ENCODE data around the gene ENGASE.

The ENGASE gene

GRCh38 chr17:79085154-79085920 lies 10.7 kb downstream of the ENGASE start:
- no peak for DNase-seq (ENCODE audit: low read depth)
- H3K4me3 ChIP-seq (ENCODE audit: low read depth, low read length): no peak overlapping the region
- no peak for TF ChIP-seq CTCF (IDR thresholded peaks at IDR 0.05; ENCODE audit: insufficient read depth, low read depth, low read length, missing control alignments)

- no peak for TF ChIP-seq CTCF (IDR thresholded peaks at IDR 0.05; ENCODE audit: insufficient read depth, low read depth, low read length, missing control alignments)
- DNase-seq (ENCODE audit: low read depth): no peak
Observed at GRCh38 chr17:79085921-79086551, 11.4 kb downstream of the ENGASE start.

GRCh38 chr17:79086609-79087427 lies 12.2 kb downstream of the ENGASE start:
- DNase-seq (ENCODE audit: low read depth): no peak
- TF ChIP-seq CTCF (IDR thresholded peaks at IDR 0.05; ENCODE audit: insufficient read depth, low read depth, low read length, missing control alignments): no peak
- H3K4me3 ChIP-seq (ENCODE audit: low read depth, low read length): no peak overlapping the region

More at GRCh38 chr17:79085921-79086551, 11.4 kb downstream of the ENGASE start:
- no peak overlapping the region for H3K4me3 ChIP-seq (ENCODE audit: low read depth, low read length)

- DNase-seq (ENCODE audit: low read depth): peak; percentile 62
- no peak overlapping the region for H3K4me3 ChIP-seq (ENCODE audit: low read depth, low read length)
- peak; percentile 89 for TF ChIP-seq CTCF (IDR thresholded peaks at IDR 0.05; ENCODE audit: insufficient read depth, low read depth, low read length, missing control alignments)
Observed at GRCh38 chr17:79087428-79088143, 13.0 kb downstream of the ENGASE start.

- DNase-seq (ENCODE audit: low read depth): no peak
- H3K4me3 ChIP-seq (ENCODE audit: low read depth, low read length): no peak overlapping the region
- TF ChIP-seq CTCF (IDR thresholded peaks at IDR 0.05; ENCODE audit: insufficient read depth, low read depth, low read length, missing control alignments): no peak
Observed at GRCh38 chr17:79088247-79088996, 13.8 kb downstream of the ENGASE start.

GRCh38 chr17:79088997-79089328 lies 14.3 kb downstream of the ENGASE start:
- no peak for TF ChIP-seq CTCF (IDR thresholded peaks at IDR 0.05; ENCODE audit: insufficient read depth, low read depth, low read length, missing control alignments)
- DNase-seq (ENCODE audit: low read depth): no peak
- H3K4me3 ChIP-seq (ENCODE audit: low read depth, low read length): no peak overlapping the region
